ENCODE results near the gene DDI1.

The DDI1 gene

GRCh38 chr11:104036588-104036987 is at the start of gene DDI1:
Gene DDI1, plus strand, starts transcription at chr11:104036640. Its CDS starts 183 bp downstream, at chr11:104036823.
- DNase-seq: no peak

DNA sequence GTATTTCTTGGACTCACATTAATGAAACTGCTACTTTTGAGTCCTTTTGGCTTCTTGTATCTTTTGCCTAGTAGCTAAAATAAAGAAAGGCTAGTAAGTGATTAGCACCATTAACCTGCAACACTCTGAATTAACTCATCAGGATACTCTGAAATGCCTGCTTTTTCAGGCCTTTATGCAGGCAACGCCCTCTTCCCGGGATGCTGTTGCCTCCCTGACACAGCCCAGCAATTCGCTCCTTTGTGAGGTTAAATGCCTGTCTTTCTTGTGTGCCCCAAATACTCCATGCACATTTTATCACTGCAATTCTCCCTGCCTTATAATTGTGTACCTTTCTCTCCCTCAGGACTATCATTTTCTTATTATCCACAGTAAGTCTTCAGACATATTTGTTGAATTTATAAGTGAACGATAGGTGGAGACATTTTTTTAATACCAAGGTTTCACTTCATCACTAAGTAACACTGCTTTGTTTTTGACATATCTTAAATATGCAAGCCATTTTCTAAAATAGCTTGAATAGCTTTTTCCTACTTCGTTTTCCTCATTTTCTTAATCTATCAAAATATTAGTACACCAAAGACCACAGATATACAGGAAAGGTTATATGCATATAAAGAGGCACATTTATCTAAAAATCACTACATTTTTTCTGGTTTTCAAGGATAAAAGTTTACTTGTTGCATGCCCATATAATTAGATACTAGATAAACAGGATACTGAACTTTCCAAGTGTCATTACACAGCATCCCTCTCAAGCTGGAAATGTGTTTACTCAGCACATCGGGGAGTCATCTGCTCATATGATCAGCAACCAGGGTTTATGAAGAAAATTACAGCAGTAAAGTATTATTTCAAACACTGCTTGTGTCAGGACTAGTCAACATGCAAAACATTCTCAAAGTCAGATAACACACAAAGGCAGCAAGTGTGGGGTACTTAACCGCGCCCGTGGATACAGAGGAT is 48.5 kb upstream of the DDI1 start:
- DNase-seq: no peak

GRCh38 chr11:103988595-103988969 is 47.9 kb upstream of the DDI1 start:
- no peak for DNase-seq

DNA sequence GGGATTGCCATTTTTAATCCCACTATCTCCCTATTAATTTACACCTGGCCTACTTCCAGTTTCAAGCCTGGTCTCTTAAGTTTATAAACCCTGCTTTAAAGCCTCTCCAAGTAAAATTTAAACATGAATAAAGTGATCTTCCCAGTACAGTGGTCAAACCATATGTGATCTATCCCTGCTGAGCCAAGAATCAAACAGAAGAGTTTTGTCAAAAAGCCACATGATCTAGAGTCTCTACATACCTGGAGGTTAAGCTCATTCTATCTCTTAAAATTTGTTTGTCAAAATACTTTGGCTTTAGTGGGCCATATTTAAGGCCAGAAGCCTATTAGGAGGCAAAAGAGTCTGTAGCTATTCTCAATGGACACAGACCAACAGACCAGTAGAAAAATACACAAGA is 42.9 kb upstream of the DDI1 start:
- no peak for DNase-seq

DNA sequence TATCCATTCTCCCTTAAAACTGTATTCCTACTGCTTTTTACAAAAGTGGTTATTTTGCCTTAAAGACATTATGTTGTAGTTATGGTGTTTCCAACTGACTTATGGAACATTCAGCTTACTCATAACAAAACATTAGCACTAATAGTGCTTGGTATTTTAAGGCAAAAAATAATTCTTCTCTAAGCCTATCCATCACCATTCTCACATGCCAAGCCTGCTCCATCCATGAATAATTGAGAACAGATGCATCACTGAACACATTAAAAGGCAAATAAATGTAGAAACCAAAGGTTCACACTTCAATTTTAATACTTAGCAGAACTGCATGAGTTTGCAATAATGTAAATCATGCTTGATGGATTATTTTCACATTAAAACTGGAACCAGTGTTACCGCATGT is 42.3 kb upstream of the DDI1 start:
- DNase-seq: no peak

GRCh38 chr11:103994518-103994917 is 41.9 kb upstream of the DDI1 start:
- DNase-seq: no peak

- DNase-seq: no peak
Observed at GRCh38 chr11:103995896-103996295, 40.5 kb upstream of the DDI1 start.

GRCh38 chr11:103997082-103997481 is 39.4 kb upstream of the DDI1 start:
- DNase-seq: no peak

DNA sequence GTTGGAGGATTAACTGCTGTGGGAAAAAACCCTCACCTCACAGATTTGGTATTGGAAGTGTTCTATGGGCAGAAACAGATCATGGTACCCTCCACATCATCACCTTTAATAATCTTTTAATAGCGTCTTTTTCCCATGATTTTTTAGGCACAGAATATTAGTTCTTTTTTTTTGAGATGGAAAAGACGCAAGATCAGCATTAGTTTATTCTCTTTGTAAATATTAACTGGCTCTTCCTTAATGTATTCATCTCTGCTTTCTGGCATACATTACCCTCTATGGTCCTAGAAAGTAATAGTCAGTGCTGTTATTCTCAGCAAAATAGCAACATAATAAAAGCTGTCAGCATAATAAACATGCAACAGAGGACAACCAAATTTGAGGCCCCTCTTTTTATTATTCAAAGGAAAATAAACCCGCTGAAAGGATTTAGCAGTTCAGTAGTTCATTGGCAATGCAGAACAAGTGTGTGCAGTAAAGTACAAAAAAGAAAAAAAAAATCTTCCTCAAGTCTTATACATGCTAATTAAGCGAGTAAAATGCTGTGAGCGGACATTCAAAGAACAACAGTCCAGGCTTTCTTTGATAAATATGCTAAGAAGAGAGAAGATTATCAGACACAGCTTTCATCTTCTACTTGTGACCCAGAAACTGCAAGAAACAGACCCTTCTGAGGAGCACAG is 37.5 kb upstream of the DDI1 start:
- no peak for DNase-seq

DNA sequence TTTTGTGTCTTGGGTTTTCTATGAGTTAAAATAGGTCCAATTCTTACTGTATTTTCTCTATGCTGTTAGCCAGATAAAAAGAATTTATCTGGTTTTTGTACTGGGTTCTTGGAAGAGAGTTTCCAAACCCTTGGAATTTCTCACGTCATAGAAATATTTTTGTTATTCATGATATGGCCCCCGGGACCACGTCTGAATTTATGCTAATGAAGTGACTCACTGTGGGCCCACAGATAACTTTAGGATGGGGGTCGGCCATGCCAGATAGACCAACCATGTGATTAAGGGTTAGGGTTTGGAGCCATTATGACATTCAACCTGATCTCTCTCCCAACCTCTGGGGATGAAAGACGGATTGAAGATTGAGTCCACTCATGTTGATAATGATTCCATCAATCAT is 35.6 kb upstream of the DDI1 start:
- no peak for DNase-seq

DNA sequence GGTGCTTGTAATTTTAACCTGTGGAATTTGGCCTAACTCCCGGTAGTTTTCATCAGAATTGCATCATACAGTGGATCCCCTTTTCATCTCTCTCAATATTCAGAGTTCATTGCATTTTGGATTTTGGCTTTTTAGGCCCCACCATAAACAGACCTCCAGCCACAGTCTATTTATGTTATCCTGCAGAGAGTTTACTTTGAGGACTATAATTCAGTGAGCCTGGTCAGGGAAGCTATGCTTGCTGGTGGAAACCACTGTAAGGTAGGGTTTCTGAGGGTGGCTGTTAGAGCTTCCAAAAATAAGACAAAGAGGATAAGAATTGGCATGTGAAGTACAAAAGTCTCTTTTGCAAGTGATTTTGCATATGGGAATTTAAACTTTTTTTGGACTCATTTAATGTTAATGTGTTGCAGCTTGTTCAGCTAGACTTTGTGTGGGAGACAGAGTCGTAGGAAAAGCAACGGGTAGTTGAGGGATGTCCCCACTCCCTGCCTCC is 34.8 kb upstream of the DDI1 start:
- DNase-seq: no peak

GRCh38 chr11:104003491-104003890 is 32.9 kb upstream of the DDI1 start:
- DNase-seq: no peak

DNA sequence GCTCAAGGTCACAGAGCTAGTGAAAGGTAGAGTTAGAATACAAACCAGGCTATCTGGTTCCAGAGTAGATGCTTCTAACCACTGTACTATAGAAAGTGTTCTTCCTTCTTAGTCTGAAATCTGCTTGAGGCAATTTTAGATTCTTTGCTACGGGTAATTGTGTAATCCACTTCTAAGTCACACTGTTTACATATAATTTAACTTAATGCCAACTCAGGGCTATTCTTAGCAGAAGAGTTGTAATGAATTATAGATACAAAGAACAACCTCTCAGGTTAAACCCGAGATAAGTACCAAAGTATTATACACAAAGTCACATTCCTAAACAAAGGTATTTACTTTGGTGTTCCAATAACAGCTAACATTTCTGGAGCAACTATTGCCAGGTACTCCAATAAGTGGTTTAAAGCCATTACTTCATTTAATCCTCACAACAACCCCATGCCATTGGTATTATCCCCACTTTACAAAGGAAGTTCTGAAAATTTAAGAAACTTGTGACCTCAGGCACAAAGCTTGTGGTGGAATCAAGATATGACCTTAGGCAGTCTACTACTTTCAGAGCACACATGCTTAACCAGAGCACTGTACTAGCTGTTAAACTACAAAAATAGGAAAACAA is 31.1 kb upstream of the DDI1 start:
- no peak for DNase-seq

- DNase-seq: no peak
Observed at GRCh38 chr11:104009744-104010143, 26.7 kb upstream of the DDI1 start.

DNA sequence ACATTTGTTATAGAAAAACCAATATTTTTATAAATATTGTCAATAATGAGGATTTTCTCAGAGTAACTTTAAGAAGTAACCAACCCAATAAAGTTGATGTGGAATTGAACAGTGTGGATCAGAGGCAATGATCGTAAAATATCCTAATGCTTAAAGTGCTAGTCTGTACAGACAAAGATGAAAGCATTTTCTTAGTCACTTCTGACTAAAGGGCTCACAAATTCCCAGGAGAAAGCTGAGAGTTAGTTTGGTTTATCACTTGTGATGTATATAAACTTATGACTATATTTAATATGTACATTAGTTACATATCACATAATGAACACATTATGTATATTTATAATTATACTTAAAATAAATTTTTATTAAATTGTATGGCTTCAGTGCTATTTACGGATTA is 25.4 kb upstream of the DDI1 start:
- DNase-seq: no peak

- DNase-seq: no peak
Observed at GRCh38 chr11:104015649-104016415, 20.6 kb upstream of the DDI1 start.

- DNase-seq: no peak
Observed at GRCh38 chr11:104024572-104024971, 11.9 kb upstream of the DDI1 start.

DNA sequence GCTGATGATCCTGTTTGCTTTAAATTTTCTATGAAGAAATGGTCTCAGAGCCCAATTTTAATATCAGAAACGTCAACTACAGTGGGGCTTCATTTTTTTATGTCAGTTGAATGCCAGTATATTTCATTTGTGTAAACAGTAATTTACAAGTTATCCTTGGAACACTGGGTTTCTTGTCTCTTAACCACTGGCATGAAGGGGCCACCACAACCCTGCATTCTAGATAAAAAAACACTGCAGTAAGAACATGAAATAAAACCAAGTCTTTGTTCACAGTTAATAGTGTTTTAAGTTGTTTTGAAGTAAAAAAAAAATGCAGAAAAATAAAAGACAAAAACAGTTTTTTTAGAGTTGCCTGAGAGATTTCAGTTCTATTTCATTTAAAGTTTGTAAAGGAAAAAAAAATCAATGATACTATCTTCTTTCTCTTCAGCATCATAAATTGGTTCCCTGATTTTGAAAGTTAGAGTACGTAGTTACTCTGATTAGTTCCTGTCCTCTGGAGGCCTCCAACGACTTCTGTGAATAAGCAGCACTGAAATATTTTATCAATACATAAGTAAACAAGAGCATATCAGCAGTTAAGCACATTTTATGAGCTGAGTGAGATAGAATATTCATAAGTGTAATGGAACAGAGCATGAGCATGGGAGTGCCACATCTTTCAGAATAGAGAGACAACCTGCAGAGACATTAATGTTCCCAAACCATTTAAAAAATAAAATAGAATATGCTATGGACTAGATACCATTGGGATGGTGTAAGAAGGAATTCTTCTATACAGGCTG is 7.8 kb upstream of the DDI1 start:
- DNase-seq: no peak

GRCh38 chr11:104033134-104033533 is 3.3 kb upstream of the DDI1 start:
- DNase-seq: no peak

DNA sequence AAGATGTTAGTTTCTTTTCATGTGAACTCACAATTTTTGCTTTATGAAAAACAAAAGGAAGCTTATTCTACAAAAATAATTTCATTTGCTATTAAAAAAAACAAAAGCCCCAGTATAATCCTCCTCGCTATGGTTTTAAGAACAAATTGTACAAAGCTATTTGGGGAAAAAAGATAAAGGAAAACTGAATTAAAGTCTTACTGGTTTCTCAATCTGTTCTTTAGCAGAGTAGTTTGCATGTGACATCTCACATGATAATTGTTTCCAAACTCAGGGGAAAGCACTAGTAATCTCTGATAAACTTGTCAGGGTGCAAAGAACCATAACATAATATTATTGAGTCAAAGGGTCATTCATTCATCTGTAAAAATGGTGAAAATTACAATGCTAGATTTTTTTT is 2.9 kb upstream of the DDI1 start:
- no peak for DNase-seq

DNA sequence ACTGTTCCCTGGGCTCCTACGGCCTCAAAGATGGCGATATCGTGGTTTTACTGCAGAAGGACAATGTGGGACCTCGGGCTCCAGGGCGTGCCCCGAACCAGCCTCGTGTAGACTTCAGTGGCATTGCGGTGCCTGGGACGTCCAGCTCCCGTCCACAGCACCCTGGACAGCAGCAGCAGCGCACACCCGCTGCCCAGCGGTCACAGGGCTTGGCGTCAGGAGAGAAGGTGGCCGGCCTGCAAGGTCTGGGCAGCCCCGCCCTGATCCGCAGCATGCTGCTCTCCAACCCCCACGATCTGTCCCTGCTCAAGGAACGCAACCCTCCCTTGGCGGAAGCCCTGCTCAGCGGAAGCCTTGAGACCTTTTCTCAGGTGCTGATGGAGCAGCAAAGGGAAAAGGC is 555 bp downstream of the DDI1 start:
- DNase-seq: no peak

- DNase-seq: no peak
Observed at GRCh38 chr11:104041792-104042191, 5.4 kb downstream of the DDI1 start.
